Measurements from ENCODE around the gene NUP88. TPM values are rescaled to one million over a fixed set of nuclear protein-coding genes. Genes with fewer than 3 reads are reported as not detected.

Gene NUP88
- total RNA-seq, 1 experiment from 2014 or later, result 93.2 TPM

- TF ChIP-seq CTCF (IDR thresholded peaks at IDR 0.05 in 2 of 3, conservative IDR thresholded peaks at IDR 0.05 in 1 of 3; ENCODE audit: borderline replicate concordance in 1 of 3, insufficient read depth in 1 of 3, low read depth in 2 of 3, low read length in 2 of 3) (no peak), POLR2AphosphoS5 (IDR thresholded peaks at IDR 0.05; ENCODE audit: low read depth, low read length) (no peak), EGR1 (IDR thresholded peaks at IDR 0.05; ENCODE audit: low read depth) (no peak), POLR2A (IDR thresholded peaks at IDR 0.05; ENCODE audit: borderline replicate concordance, extremely low read depth, insufficient read depth, insufficient read length) (no peak), MAX (IDR thresholded peaks at IDR 0.05) (no peak), YY1 (IDR thresholded peaks at IDR 0.05; ENCODE audit: extremely low read depth, insufficient replicate concordance, low read depth, low read length) (no peak)
Observed at GRCh38 chr17:5344914-5345313, 74.5 kb downstream of the NUP88 start (continued).

Other genes starting within 250 kb of the NUP88 start
- gene ZNF594, start 227.8 kb downstream of the NUP88 start, total RNA-seq (2021; ENCODE audit: unreplicated experiment), result 8.3 TPM
- not detected for gene SCIMP, start 184.8 kb downstream of the NUP88 start, total RNA-seq (2021; ENCODE audit: unreplicated experiment)
- gene RABEP1, start 137.4 kb downstream of the NUP88 start, total RNA-seq (2021; ENCODE audit: unreplicated experiment), result 38.5 TPM
- 67.9 TPM for gene RPAIN, start 520 bp upstream of the NUP88 start, total RNA-seq (2021; ENCODE audit: unreplicated experiment)
- 524 TPM for gene C1QBP, start 19.5 kb upstream of the NUP88 start, total RNA-seq (2021; ENCODE audit: unreplicated experiment)
- gene DHX33, start 49.3 kb upstream of the NUP88 start, total RNA-seq (2021; ENCODE audit: unreplicated experiment), result 36.4 TPM
- gene DERL2, start 66.5 kb upstream of the NUP88 start, total RNA-seq (2021; ENCODE audit: unreplicated experiment), result 45.6 TPM
- gene MIS12, start 66.9 kb upstream of the NUP88 start, total RNA-seq (2021; ENCODE audit: unreplicated experiment), result 14.7 TPM
- gene NLRP1, start 164.8 kb upstream of the NUP88 start, total RNA-seq (2021; ENCODE audit: unreplicated experiment), result 7.2 TPM

Measured in HCT116 (cell line).